ENCODE measurements around the gene STIM1.

GRCh38 chr11:3992964-3993363, 137.5 kb downstream of the STIM1 start:
- TF ChIP-seq POLR2AphosphoS5 (IDR thresholded peaks at IDR 0.05; ENCODE audit: low read depth), result no peak
- TF ChIP-seq CTCF (IDR thresholded peaks at IDR 0.05; ENCODE audit: insufficient read depth, low read length), result no peak
- TF ChIP-seq SPI1 (IDR thresholded peaks at IDR 0.05; ENCODE audit: borderline replicate concordance, low read depth), result no peak
- TF ChIP-seq REST (IDR thresholded peaks at IDR 0.05; ENCODE audit: insufficient replicate concordance, low read depth), result no peak

Data from HL-60 (cell line).